Spinal cord (tissue), 4 donors: Measurements from ENCODE around the gene ADAMTS13. TPM values are rescaled to one million over a fixed set of nuclear protein-coding genes. Genes with fewer than 3 reads are reported as not detected.

Source experiments
- polyA plus RNA-seq, 2 donors: library from polyadenylated mRNA; unstranded; fragments of 120-200 nt; gene quantifications; one replicate each; pipeline ENCODE4 v1.2.1, GENCODE V29; 2013; ENCODE audit not compliant: insufficient read length in 2 of 2
- total RNA-seq, 2 donors: library from RNA; depleted of rRNA in 1 of 2; stranded (reverse); fragments of 120-200 nt in 1 of 2; fragments of >200 nt in 1 of 2; gene quantifications; one replicate each; pipeline versions ENCODE4 v1.2.3 to v1.2.4, GENCODE V29; 2013 to 2014

Gene ADAMTS13
- total and polyA plus RNA-seq, 4 donors: 2.4 to 16.5 (median 9.7) TPM

Other genes starting within 250 kb of the ADAMTS13 start
- gene OBP2B, start 213.1 kb upstream of the ADAMTS13 start, total RNA-seq: not detected
- not detected for gene OBP2B, start 213.1 kb upstream of the ADAMTS13 start, polyA plus RNA-seq
- under 1 TPM; 0.28 to 0.40 TPM for gene ABO, start 147.2 kb upstream of the ADAMTS13 start, total RNA-seq
- 1 to 10 TPM in 1 of 2 donors, under 1 TPM in 1; 0.81 to 2.9 TPM for gene ABO, start 147.2 kb upstream of the ADAMTS13 start, polyA plus RNA-seq
- 10 to 100 TPM; 11.7 to 19.9 TPM for gene SURF6, start 86.2 kb upstream of the ADAMTS13 start, total RNA-seq
- 10 to 100 TPM; 31.2 to 36.2 TPM for gene SURF6, start 86.2 kb upstream of the ADAMTS13 start, polyA plus RNA-seq
- gene MED22, start 74.2 kb upstream of the ADAMTS13 start, total RNA-seq: 10 to 100 TPM; 16.5 to 28.0 TPM
- 10 to 100 TPM; 37.9 to 41.2 TPM for gene MED22, start 74.2 kb upstream of the ADAMTS13 start, polyA plus RNA-seq
- 1,000 to 10,000 TPM in 1 of 2 donors, 100 to 1,000 TPM in 1; 796 to 2,086 TPM for gene RPL7A, start 74.1 kb upstream of the ADAMTS13 start, total RNA-seq
- 1,000 to 10,000 TPM; 1,459 to 1,491 TPM for gene RPL7A, start 74.1 kb upstream of the ADAMTS13 start, polyA plus RNA-seq
- 10 to 100 TPM; 14.7 to 31.5 TPM for gene SURF1, start 65.9 kb upstream of the ADAMTS13 start, total RNA-seq
- 10 to 100 TPM; 37.9 to 39.1 TPM for gene SURF1, start 65.9 kb upstream of the ADAMTS13 start, polyA plus RNA-seq
- 10 to 100 TPM; 10.7 to 21.2 TPM for gene SURF2, start 65.8 kb upstream of the ADAMTS13 start, total RNA-seq
- 10 to 100 TPM; 35.5 to 36.9 TPM for gene SURF2, start 65.8 kb upstream of the ADAMTS13 start, polyA plus RNA-seq
- 100 to 1,000 TPM; 125 to 144 TPM for gene SURF4, start 46.3 kb upstream of the ADAMTS13 start, total RNA-seq
- 100 to 1,000 TPM; 103 to 111 TPM for gene SURF4, start 46.3 kb upstream of the ADAMTS13 start, polyA plus RNA-seq
- gene STKLD1, start 46.0 kb upstream of the ADAMTS13 start, total RNA-seq: 1 to 10 TPM; 1.2 to 3.6 TPM
- 1 to 10 TPM; 2.5 to 7.5 TPM for gene STKLD1, start 46.0 kb upstream of the ADAMTS13 start, polyA plus RNA-seq
- gene REXO4, start 4.4 kb upstream of the ADAMTS13 start, total RNA-seq: 10 to 100 TPM in 1 of 2 donors, 1 to 10 TPM in 1; 9.0 to 19.4 TPM
- gene REXO4, start 4.4 kb upstream of the ADAMTS13 start, polyA plus RNA-seq: 10 to 100 TPM; 25.3 to 28.1 TPM
- gene CACFD1, start 37.6 kb downstream of the ADAMTS13 start, total RNA-seq: 10 to 100 TPM; 11.0 to 18.8 TPM
- gene CACFD1, start 37.6 kb downstream of the ADAMTS13 start, polyA plus RNA-seq: 10 to 100 TPM; 50.3 to 53.7 TPM
- 10 to 100 TPM in 1 of 2 donors, 1 to 10 TPM in 1; 5.7 to 15.4 TPM for gene SLC2A6, start 56.7 kb downstream of the ADAMTS13 start, total RNA-seq
- gene SLC2A6, start 56.7 kb downstream of the ADAMTS13 start, polyA plus RNA-seq: 10 to 100 TPM; 25.2 to 26.3 TPM
- gene MYMK, start 102.6 kb downstream of the ADAMTS13 start, total RNA-seq: not detected
- under 1 TPM in 1 of 2 donors, not detected in 1; 0.26 TPM for gene MYMK, start 102.6 kb downstream of the ADAMTS13 start, polyA plus RNA-seq
- gene ADAMTSL2, start 112.3 kb downstream of the ADAMTS13 start, total RNA-seq: 1 to 10 TPM; 3.7 to 6.9 TPM
- 1 to 10 TPM; 8.6 to 9.0 TPM for gene ADAMTSL2, start 112.3 kb downstream of the ADAMTS13 start, polyA plus RNA-seq
- 10 to 100 TPM in 1 of 2 donors, 1 to 10 TPM in 1; 5.0 to 13.5 TPM for gene FAM163B, start 187.0 kb downstream of the ADAMTS13 start, total RNA-seq
- gene FAM163B, start 187.0 kb downstream of the ADAMTS13 start, polyA plus RNA-seq: 10 to 100 TPM; 22.2 to 29.1 TPM
- gene DBH, start 214.0 kb downstream of the ADAMTS13 start, total RNA-seq: under 1 TPM in 1 of 2 donors, not detected in 1; 0.50 TPM
- 1 to 10 TPM; 1.3 to 2.2 TPM for gene DBH, start 214.0 kb downstream of the ADAMTS13 start, polyA plus RNA-seq